Prostate gland (tissue), 2 donors: ENCODE data around the gene AFF3. TPM values are rescaled to one million over a fixed set of nuclear protein-coding genes. Genes with fewer than 3 reads are reported as not detected.

ENCODE experiments used
- DNase-seq: peaks from one replicate; pipeline ENCODE4 v3.0.0-alpha.2; 2019; ENCODE audit warnings: low spot score
- H3K27ac ChIP-seq, 2 donors: fragments of 200-600 bp; sonication (generic); 2 replicates each; pipeline ENCODE4 v1.5.1; 2017 to 2019
- H3K27me3 ChIP-seq: fragments of 200-600 bp; sonication (generic); replicated peaks from 2 replicates; pipeline ENCODE4 v1.5.1; 2019; ENCODE audit not compliant: insufficient read depth
- H3K36me3 ChIP-seq, 2 donors: fragments of 200-600 bp; sonication (generic); 1 replicate in 1 of 2; 2 replicates in 1 of 2; pipeline versions ENCODE4 v1.5.1 to v1.8.1; 2017 to 2019
- H3K4me1 ChIP-seq: fragments of 200-600 bp; sonication (generic); replicated peaks from 2 replicates; pipeline ENCODE4 v1.5.1; 2019
- H3K4me3 ChIP-seq, 2 donors: fragments of 200-600 bp; sonication (generic); 2 replicates each; pipeline ENCODE4 v1.5.1; 2017 to 2019
- H3K9me3 ChIP-seq: fragments of 200-600 bp; sonication (generic); 2 replicates; pipeline ENCODE4 v1.5.1; 2017
- CTCF ChIP-seq, 4 experiments: fragments of 200-600 bp in 2 of 4; fragments of 450-650 bp in 2 of 4; sonication (generic) in 2 of 4; IDR thresholded peaks; 1 replicate in 3 of 4; 2 replicates in 1 of 4; pipeline ENCODE4 v1.5.1; 2016 to 2019; ENCODE audit warnings: antibody characterized with exemption in 4 of 4, mild to moderate bottlenecking in 2 of 4, moderate library complexity in 2 of 4
- POLR2A ChIP-seq: fragments of 450-650 bp; IDR thresholded peaks from one replicate; pipeline ENCODE4 v1.6.1; 2016; ENCODE audit warnings: antibody characterized with exemption, mild to moderate bottlenecking
- POLR2AphosphoS5 ChIP-seq: sonication (generic); formaldehyde crosslinking; IDR thresholded peaks from one replicate; pipeline ENCODE4 v1.6.1; 2017; ENCODE audit warnings: antibody characterized with exemption
- WGBS: methylation state at CpG from one replicate; pipeline ENCODE4 v1.1.5; 2018; 5-methylcytosine and 5-hydroxymethylcytosine counted together
- intact Hi-C: fragments of 100-400 bp; cut with DNase I; formaldehyde crosslinking; loops from one replicate; pipeline ENCODE4 v1.14.2; 2022
- total RNA-seq, 2 donors: library from RNA; depleted of rRNA; stranded (reverse); fragments of >200 nt; gene quantifications; one replicate each; pipeline ENCODE4 v1.1.0, GENCODE V29; 2016

The AFF3 gene
- total RNA-seq, 2 donors from 2014 or later = 74.4 to 113 TPM

GRCh38 chr2:99851811-99852210, 290.6 kb downstream of the AFF3 start:
- Histone ChIP-seq H3K4me3 (no peak overlapping the region), H3K9me3 (no peaks in the 10 kb centered on the region), H3K27me3 (no peaks in the 10 kb centered on the region), H3K4me1 (no peaks in the 10 kb centered on the region), H3K27ac (no peak overlapping the region), H3K36me3 (no peaks in the 10 kb centered on the region)
- no peak for DNase-seq
- TF ChIP-seq POLR2A = no peak
- no peak for TF ChIP-seq CTCF (IDR thresholded peaks at IDR 0.05)
- no peak for TF ChIP-seq POLR2AphosphoS5
- intact Hi-C loops = no loop called here
- WGBS = 100% methylated on average over 4 of the region's 4 CpGs

DNA sequence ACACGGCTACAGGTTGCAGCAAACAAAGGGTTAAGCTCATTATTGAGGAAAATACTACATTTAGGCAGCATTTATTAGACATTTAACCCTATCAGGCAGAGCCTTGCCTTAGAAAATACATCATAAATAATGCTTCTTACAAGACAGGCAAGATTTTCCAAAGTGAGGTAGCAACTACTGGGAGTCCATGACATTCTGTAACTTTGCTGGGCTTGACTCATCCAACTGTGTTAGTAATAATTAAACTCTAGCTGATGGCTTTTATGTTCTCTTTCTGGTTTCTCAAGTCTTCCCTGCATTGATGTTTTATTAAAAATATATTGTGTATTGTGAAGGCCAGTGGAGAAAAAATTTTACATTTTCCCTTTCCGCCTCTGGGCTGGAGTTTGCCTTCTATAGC, 291.3 kb downstream of the AFF3 start:
- intact Hi-C loops = no loop called here
- Histone ChIP-seq H3K4me1 (no peaks in the 10 kb centered on the region), H3K36me3 (no peaks in the 10 kb centered on the region), H3K9me3 (no peaks in the 10 kb centered on the region), H3K27me3 (no peaks in the 10 kb centered on the region), H3K4me3 (no peak overlapping the region), H3K27ac (no peak overlapping the region)
- 84% methylated on average over 2 of the region's 2 CpGs for WGBS
- DNase-seq = no peak
- no peak for TF ChIP-seq POLR2A
- TF ChIP-seq CTCF (IDR thresholded peaks at IDR 0.05) = no peak
- TF ChIP-seq POLR2AphosphoS5 = no peak

DNA sequence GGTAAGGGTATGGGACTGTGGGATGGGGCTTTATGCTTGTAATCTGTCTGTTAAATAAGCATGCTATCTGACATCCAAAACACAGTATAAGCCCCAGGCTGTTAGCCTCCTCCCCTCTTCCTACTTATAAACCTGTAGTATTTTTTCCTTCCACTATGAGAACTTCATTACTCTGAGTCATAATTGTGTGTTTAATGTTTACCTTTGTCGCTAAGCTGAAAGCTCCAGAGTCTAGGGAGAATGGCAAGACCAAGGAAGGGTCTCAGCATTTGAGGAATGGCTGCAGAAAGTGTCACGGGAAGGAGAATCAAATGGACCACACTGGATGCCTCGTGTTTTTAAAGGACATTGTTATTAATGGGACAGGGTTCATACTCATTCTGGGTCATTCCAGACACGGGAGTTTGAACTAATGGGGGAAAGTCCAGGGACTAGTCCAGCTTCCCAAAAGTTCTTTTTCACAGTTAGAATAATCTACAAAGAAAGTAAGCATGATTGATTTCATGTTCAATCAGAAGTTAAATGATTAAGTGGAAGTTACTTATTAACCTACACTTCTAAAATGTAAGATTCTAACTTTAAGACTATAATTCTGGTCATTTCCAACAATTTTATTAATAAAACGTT, 292.2 kb downstream of the AFF3 start:
- Histone ChIP-seq H3K9me3 (no peaks in the 10 kb centered on the region), H3K4me1 (no peaks in the 10 kb centered on the region), H3K36me3 (no peaks in the 10 kb centered on the region), H3K27me3 (no peaks in the 10 kb centered on the region), H3K4me3 (no peak overlapping the region), H3K27ac (no peak overlapping the region)
- DNase-seq = no peak
- intact Hi-C loops = no loop called here
- TF ChIP-seq POLR2A (no peak), POLR2AphosphoS5 (no peak), CTCF (IDR thresholded peaks at IDR 0.05) (no peak)
- 71% methylated on average over 5 of the region's 5 CpGs for WGBS

DNA sequence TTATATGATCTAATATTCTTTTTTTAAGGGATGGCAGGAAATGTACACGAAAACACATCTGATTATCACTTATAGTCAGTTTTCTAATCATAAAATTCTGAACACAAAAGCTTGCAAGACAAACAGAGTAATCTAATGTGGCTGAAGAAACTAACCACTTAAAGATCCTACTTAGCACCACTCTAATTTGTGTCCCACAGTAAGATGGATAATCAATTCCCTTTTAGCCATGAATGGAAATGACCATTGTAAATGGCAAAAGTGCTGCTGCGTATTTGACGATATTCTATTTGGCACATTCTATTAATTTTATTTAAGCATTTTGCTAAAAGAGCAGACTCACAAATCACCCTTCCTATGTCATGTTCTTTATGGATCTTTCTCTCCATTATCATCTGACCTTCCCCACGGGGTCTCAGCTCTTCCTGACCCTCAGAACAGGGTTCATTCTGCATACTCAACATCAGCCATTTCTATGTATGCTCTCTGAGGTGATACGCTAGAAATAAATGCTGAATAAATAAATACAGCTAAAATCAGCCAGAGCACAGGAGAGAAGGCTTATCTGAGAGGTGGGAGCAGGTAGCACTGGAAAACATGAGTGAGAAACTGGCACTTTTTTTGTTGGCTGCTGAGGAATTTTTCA, 295.8 kb downstream of the AFF3 start:
- no peaks in the 10 kb centered on the region for H3K4me1 ChIP-seq
- H3K9me3 ChIP-seq = no peaks in the 10 kb centered on the region
- no peaks in the 10 kb centered on the region for H3K36me3 ChIP-seq
- 95% methylated on average over 5 of the region's 5 CpGs for WGBS
- intact Hi-C loops = no loop called here
- H3K4me3 ChIP-seq = no peak overlapping the region
- H3K27me3 ChIP-seq = no peaks in the 10 kb centered on the region
- DNase-seq = no peak
- no peak overlapping the region for H3K27ac ChIP-seq
- TF ChIP-seq CTCF (IDR thresholded peaks at IDR 0.05) = no peak
- no peak for TF ChIP-seq POLR2AphosphoS5
- no peak for TF ChIP-seq POLR2A

- Histone ChIP-seq H3K4me1 (no peaks in the 10 kb centered on the region), H3K27me3 (no peaks in the 10 kb centered on the region), H3K9me3 (no peaks in the 10 kb centered on the region), H3K36me3 (no peaks in the 10 kb centered on the region), H3K4me3 (no peak overlapping the region), H3K27ac (no peak overlapping the region)
- 90% methylated on average over 5 of the region's 5 CpGs for WGBS
- no peak for TF ChIP-seq POLR2AphosphoS5
- intact Hi-C loops = no loop called here
- no peak for DNase-seq
Observed at GRCh38 chr2:99845296-99845695, 297.1 kb downstream of the AFF3 start.
